Measurements from ENCODE around the gene NOTCH3.

NOTCH3 gene

GRCh38 chr19:15122331-15123030 is 78.3 kb downstream of the NOTCH3 start:
- Histone ChIP-seq H3K9me3 (ENCODE audit: control insufficient read depth in 2 of 2, low read length in 2 of 2) (no peaks in the 10 kb centered on the region), H3K4me1 (ENCODE audit: control insufficient read depth, insufficient read depth, low read length) (peaks cover 31% of the 10 kb centered on the region), H3K36me3 (ENCODE audit: control insufficient read depth in 2 of 2, insufficient read depth in 2 of 2, low read length in 2 of 2) (peaks cover 44 to 47% of the 10 kb centered on the region in 2 donors), H3K4me3 (ENCODE audit: low read length in 2 of 2) (no peak overlapping the region), H3K27me3 (ENCODE audit: control insufficient read depth in 1 of 2, insufficient read depth in 2 of 2, low read length in 2 of 2) (no peaks in the 10 kb centered on the region), H3K9ac (ENCODE audit: low read length in 2 of 2) (no peak overlapping the region), H3K27ac (ENCODE audit: low read length) (peak overlapping the region; percentile 98)

- Histone ChIP-seq H3K36me3 (ENCODE audit: control insufficient read depth in 2 of 2, insufficient read depth in 2 of 2, low read length in 2 of 2) (peaks cover 63 to 66% of the 10 kb centered on the region in 2 donors), H3K27ac (ENCODE audit: low read length) (no peak overlapping the region), H3K4me3 (ENCODE audit: low read length in 2 of 2) (no peak overlapping the region), H3K27me3 (ENCODE audit: control insufficient read depth in 1 of 2, insufficient read depth in 2 of 2, low read length in 2 of 2) (no peaks in the 10 kb centered on the region), H3K9me3 (ENCODE audit: control insufficient read depth in 2 of 2, low read length in 2 of 2) (no peaks in the 10 kb centered on the region), H3K4me1 (ENCODE audit: control insufficient read depth, insufficient read depth, low read length) (peaks cover 35% of the 10 kb centered on the region), H3K9ac (ENCODE audit: low read length in 2 of 2) (no peak overlapping the region)
These were observed 80.4 kb downstream of the NOTCH3 start for GRCh38 chr19:15120135-15121026.

- peaks cover 65 to 72% of the 10 kb centered on the region in 2 donors for H3K36me3 ChIP-seq (ENCODE audit: control insufficient read depth in 2 of 2, insufficient read depth in 2 of 2, low read length in 2 of 2)
- H3K27ac ChIP-seq (ENCODE audit: low read length): no peak overlapping the region
- H3K27me3 ChIP-seq (ENCODE audit: control insufficient read depth in 1 of 2, insufficient read depth in 2 of 2, low read length in 2 of 2): no peaks in the 10 kb centered on the region
- H3K9me3 ChIP-seq (ENCODE audit: control insufficient read depth in 2 of 2, low read length in 2 of 2): no peaks in the 10 kb centered on the region
- no peak overlapping the region for H3K9ac ChIP-seq (ENCODE audit: low read length in 2 of 2)
- H3K4me1 ChIP-seq (ENCODE audit: control insufficient read depth, insufficient read depth, low read length): peaks cover 32% of the 10 kb centered on the region
- H3K4me3 ChIP-seq (ENCODE audit: low read length in 2 of 2): no peak overlapping the region
These were observed 81.9 kb downstream of the NOTCH3 start for GRCh38 chr19:15118789-15119494.

GRCh38 chr19:15118248-15118647 is 82.5 kb downstream of the NOTCH3 start:
- H3K4me3 ChIP-seq (ENCODE audit: low read length in 2 of 2): no peak overlapping the region
- H3K9ac ChIP-seq (ENCODE audit: low read length in 2 of 2): no peak overlapping the region
- H3K27me3 ChIP-seq (ENCODE audit: control insufficient read depth in 1 of 2, insufficient read depth in 2 of 2, low read length in 2 of 2): no peaks in the 10 kb centered on the region
- H3K4me1 ChIP-seq (ENCODE audit: control insufficient read depth, insufficient read depth, low read length): peaks cover 26% of the 10 kb centered on the region
- H3K27ac ChIP-seq (ENCODE audit: low read length): no peak overlapping the region
- H3K36me3 ChIP-seq (ENCODE audit: control insufficient read depth in 2 of 2, insufficient read depth in 2 of 2, low read length in 2 of 2): peaks cover 69 to 78% of the 10 kb centered on the region in 2 donors
- H3K9me3 ChIP-seq (ENCODE audit: control insufficient read depth in 2 of 2, low read length in 2 of 2): no peaks in the 10 kb centered on the region

- Histone ChIP-seq H3K4me3 (ENCODE audit: low read length in 2 of 2) (no peak overlapping the region), H3K27me3 (ENCODE audit: control insufficient read depth in 1 of 2, insufficient read depth in 2 of 2, low read length in 2 of 2) (no peaks in the 10 kb centered on the region), H3K27ac (ENCODE audit: low read length) (peak overlapping the region; percentile 24), H3K4me1 (ENCODE audit: control insufficient read depth, insufficient read depth, low read length) (peaks cover 17% of the 10 kb centered on the region), H3K9ac (ENCODE audit: low read length in 2 of 2) (no peak overlapping the region), H3K36me3 (ENCODE audit: control insufficient read depth in 2 of 2, insufficient read depth in 2 of 2, low read length in 2 of 2) (peaks cover 65 to 77% of the 10 kb centered on the region in 2 donors), H3K9me3 (ENCODE audit: control insufficient read depth in 2 of 2, low read length in 2 of 2) (no peaks in the 10 kb centered on the region)
These were observed 83.9 kb downstream of the NOTCH3 start for GRCh38 chr19:15116856-15117255.

GRCh38 chr19:15115762-15116615 is 84.8 kb downstream of the NOTCH3 start:
- Histone ChIP-seq H3K9ac (ENCODE audit: low read length in 2 of 2) (no peak overlapping the region), H3K27ac (ENCODE audit: low read length) (peak overlapping the region; percentile 74), H3K36me3 (ENCODE audit: control insufficient read depth in 2 of 2, insufficient read depth in 2 of 2, low read length in 2 of 2) (peaks cover 67 to 80% of the 10 kb centered on the region in 2 donors)

GRCh38 chr19:15115080-15115479 is 85.7 kb downstream of the NOTCH3 start:
- peak overlapping the region in 1 of 2 donors; percentile 2 for H3K9ac ChIP-seq (ENCODE audit: low read length in 2 of 2)
- H3K9me3 ChIP-seq (ENCODE audit: control insufficient read depth in 2 of 2, low read length in 2 of 2): no peaks in the 10 kb centered on the region
- H3K36me3 ChIP-seq (ENCODE audit: control insufficient read depth in 2 of 2, insufficient read depth in 2 of 2, low read length in 2 of 2): peaks cover 58 to 73% of the 10 kb centered on the region in 2 donors
- no peaks in the 10 kb centered on the region for H3K27me3 ChIP-seq (ENCODE audit: control insufficient read depth in 1 of 2, insufficient read depth in 2 of 2, low read length in 2 of 2)
- no peak overlapping the region for H3K4me3 ChIP-seq (ENCODE audit: low read length in 2 of 2)
- H3K4me1 ChIP-seq (ENCODE audit: control insufficient read depth, insufficient read depth, low read length): peaks cover 17% of the 10 kb centered on the region
- peak overlapping the region; percentile 74 for H3K27ac ChIP-seq (ENCODE audit: low read length)

More at GRCh38 chr19:15115762-15116615, 84.8 kb downstream of the NOTCH3 start:
- no peaks in the 10 kb centered on the region for H3K9me3 ChIP-seq (ENCODE audit: control insufficient read depth in 2 of 2, low read length in 2 of 2)
- H3K27me3 ChIP-seq (ENCODE audit: control insufficient read depth in 1 of 2, insufficient read depth in 2 of 2, low read length in 2 of 2): no peaks in the 10 kb centered on the region
- peaks cover 17% of the 10 kb centered on the region for H3K4me1 ChIP-seq (ENCODE audit: control insufficient read depth, insufficient read depth, low read length)
- no peak overlapping the region for H3K4me3 ChIP-seq (ENCODE audit: low read length in 2 of 2)

GRCh38 chr19:15114153-15114540 is 86.6 kb downstream of the NOTCH3 start:
- Histone ChIP-seq H3K4me3 (ENCODE audit: low read length in 2 of 2) (no peak overlapping the region), H3K27ac (ENCODE audit: low read length) (peak overlapping the region; percentile 74), H3K9ac (ENCODE audit: low read length in 2 of 2) (no peak overlapping the region), H3K9me3 (ENCODE audit: control insufficient read depth in 2 of 2, low read length in 2 of 2) (no peaks in the 10 kb centered on the region), H3K4me1 (ENCODE audit: control insufficient read depth, insufficient read depth, low read length) (peaks cover 17% of the 10 kb centered on the region), H3K36me3 (ENCODE audit: control insufficient read depth in 2 of 2, insufficient read depth in 2 of 2, low read length in 2 of 2) (peaks cover 51 to 69% of the 10 kb centered on the region in 2 donors), H3K27me3 (ENCODE audit: control insufficient read depth in 1 of 2, insufficient read depth in 2 of 2, low read length in 2 of 2) (no peaks in the 10 kb centered on the region)

GRCh38 chr19:15113245-15114152 is 87.3 kb downstream of the NOTCH3 start:
- H3K27ac ChIP-seq (ENCODE audit: low read length): peak overlapping the region; percentile 74
- H3K27me3 ChIP-seq (ENCODE audit: control insufficient read depth in 1 of 2, insufficient read depth in 2 of 2, low read length in 2 of 2): no peaks in the 10 kb centered on the region
- H3K36me3 ChIP-seq (ENCODE audit: control insufficient read depth in 2 of 2, insufficient read depth in 2 of 2, low read length in 2 of 2): peaks cover 45 to 62% of the 10 kb centered on the region in 2 donors
- H3K4me3 ChIP-seq (ENCODE audit: low read length in 2 of 2): no peak overlapping the region
- H3K4me1 ChIP-seq (ENCODE audit: control insufficient read depth, insufficient read depth, low read length): peaks cover 20% of the 10 kb centered on the region
- H3K9ac ChIP-seq (ENCODE audit: low read length in 2 of 2): no peak overlapping the region
- no peaks in the 10 kb centered on the region for H3K9me3 ChIP-seq (ENCODE audit: control insufficient read depth in 2 of 2, low read length in 2 of 2)
